RKO (cell line): ENCODE measurements around the gene HOXB5.
A peak's percentile ranks its signal among the peaks of the same experiment; 100 is the strongest.

Experiments
- DNase-seq: peaks from one replicate; pipeline ENCODE4 v3.0.0-alpha.2; 2016; ENCODE audit warnings: low spot score

HOXB5 gene

GRCh38 chr17:48559122-48559839 is 34.3 kb downstream of the HOXB5 start:
- DNase-seq, result no peak

DNA sequence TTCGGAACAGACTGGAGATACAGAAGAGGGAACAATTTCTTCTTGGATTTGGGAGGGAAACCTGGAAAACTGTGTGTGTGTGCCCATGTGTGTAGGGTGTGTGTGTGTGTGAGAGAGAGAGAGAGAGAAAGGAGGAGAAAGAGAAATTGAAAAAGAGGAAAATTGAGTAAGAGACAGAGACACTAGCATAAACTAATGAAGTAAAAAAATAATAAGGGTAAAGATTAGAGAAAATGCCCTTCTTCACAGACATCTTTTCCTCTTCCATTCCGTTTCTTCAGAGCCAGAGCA is 34.8 kb downstream of the HOXB5 start:
- no peak for DNase-seq

- no peak for DNase-seq
Observed at GRCh38 chr17:48558057-48558830, 35.3 kb downstream of the HOXB5 start.

GRCh38 chr17:48556576-48557401 is 36.8 kb downstream of the HOXB5 start:
- DNase-seq, result no peak

DNA sequence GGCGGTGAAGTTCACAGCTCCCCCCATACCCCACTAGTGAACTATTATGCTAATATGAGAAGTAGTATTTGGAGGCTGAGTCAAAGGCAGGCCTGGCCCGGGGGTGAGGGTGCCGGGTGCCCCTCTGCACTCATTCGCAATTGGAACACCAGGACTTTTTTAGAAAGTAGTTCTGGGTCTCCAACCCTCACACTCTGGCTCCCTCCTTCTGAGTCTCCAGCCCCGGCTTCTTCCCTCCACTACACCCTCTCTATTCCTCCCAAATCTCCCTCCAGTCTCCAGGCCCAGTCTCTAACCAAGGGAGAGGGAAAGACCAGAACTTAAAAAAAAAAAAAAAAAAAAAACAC is 37.4 kb downstream of the HOXB5 start:
- no peak for DNase-seq

- DNase-seq, result peak; percentile 90
Observed at GRCh38 chr17:48555258-48556228, 38.0 kb downstream of the HOXB5 start.

DNA sequence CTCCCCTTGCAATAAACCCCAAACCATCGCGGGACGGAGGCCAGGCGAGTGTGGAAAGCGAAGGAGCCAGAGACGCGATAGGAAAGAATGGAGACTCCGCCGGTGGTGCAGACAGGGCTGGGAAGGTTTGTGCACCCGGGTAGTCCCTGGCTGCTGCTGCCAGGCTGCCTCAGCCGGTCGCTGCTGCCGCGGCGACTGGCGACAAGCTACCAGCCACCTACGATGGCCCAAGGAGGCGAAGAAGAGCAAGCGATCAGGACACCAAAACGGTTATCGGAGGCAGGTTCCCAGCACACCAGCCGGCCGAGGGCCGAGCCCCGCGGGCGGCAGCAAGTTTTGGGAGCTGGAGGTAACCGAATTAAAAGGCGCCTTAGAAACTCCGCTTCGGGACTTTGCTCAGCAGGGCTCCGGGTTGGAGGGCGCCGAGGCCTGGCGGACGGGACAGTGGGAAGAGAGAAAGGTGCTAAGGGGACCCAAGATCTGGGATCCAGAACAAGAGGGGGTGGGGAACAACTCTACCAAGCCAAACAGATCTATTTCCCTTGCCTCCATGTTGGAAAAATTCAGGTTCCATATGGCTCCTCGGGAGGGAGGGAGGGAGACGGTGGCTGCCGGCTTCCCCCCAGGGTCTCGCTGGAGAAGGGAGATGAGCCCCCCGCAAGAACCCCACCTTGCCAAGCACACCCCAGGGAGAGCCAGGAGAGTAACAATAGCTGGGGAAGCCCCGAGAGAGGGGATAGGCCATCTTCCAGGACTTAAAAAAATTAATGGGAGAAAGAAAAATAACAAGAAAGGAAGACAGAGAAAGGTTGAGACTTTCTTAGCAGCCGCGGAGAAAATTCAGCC is 38.9 kb downstream of the HOXB5 start:
- peak; percentile 36 for DNase-seq

- DNase-seq, result no peak
Observed at GRCh38 chr17:48553826-48554225, 39.8 kb downstream of the HOXB5 start.

DNA sequence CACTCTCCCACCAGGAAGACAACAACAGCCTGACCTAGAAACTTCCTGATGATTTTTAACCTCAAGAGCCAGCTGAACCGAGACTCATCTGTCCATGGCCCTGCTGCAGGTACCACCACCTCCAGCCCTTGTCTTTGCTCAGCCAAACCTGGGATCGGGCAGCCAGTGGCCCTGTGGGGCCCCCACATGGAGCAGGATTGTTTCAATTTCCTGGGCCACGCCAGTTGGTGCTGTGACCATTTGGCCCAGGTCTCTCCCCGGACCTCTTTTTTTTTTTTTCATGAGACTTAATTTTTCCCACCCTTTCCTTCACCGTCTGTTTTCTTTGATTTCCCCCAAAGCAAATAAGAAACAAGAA is 40.4 kb downstream of the HOXB5 start:
- DNase-seq, result no peak

- DNase-seq, result no peak
Observed at GRCh38 chr17:48552466-48553189, 41.0 kb downstream of the HOXB5 start.

- no peak for DNase-seq
Observed at GRCh38 chr17:48551596-48552465, 41.7 kb downstream of the HOXB5 start.

DNA sequence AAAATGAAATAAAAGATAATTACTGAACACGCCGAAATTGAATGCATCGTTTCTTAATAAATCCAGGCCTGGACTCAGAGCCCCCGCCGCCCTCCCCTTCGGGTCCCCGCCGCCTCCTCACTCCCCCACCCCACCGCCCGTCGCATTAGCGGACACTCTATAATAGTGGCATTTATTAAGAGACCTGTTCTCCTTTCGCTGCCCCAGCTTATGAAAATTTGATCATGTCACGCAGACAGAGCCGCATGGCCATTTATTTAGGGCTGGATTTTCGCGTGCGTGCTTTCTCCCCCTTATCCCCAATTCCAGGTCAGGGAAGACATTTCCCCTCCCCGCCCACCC is 42.4 kb downstream of the HOXB5 start:
- no peak for DNase-seq

- no peak for DNase-seq
Observed at GRCh38 chr17:48550502-48551213, 42.9 kb downstream of the HOXB5 start.

GRCh38 chr17:48549914-48550501 is 43.6 kb downstream of the HOXB5 start:
- no peak for DNase-seq

GRCh38 chr17:48549281-48549630 is 44.3 kb downstream of the HOXB5 start:
- no peak for DNase-seq

DNA sequence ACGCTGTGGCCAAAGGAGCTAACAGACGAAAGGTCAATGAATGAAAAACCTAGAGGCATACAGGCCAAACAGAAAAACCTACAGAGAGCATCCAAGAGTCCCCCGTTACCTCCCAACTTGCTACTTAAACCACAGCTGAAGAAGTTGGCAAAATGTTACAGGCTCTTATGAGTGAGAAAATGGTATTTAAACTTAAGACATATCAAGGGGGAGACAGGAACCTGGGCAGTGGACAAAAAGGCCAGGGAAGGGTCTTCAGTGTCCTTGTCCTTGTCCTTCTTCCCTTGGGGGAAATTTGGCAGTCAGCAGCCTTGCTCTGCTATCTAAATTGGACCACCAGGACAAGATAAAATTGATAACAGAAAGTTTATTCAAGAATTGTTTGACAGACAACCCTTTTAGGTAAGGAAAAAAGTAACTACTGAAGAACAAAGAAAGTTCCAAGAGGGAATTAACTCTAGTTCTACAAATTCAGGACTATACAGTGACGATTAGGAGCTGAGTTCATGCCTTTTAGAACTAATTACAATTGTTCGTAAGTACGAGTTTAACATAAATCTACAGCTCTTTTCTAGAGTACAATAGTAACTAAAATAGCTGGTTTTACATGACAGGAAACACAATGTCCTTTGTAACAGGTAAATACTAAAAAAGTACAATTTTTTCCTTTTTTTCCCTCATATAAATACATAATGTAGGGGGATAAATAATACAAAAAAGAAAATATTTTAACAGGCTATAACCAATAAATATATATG is 44.9 kb downstream of the HOXB5 start:
- no peak for DNase-seq

GRCh38 chr17:48547808-48548522 is 45.6 kb downstream of the HOXB5 start:
- DNase-seq, result no peak
